Activated naive CD8-positive, alpha-beta T cell treated with anti-CD3 and anti-CD28 coated beads, Interleukin-2, amount 50 U/mL, for 16 hours (primary cell): ENCODE results near the gene RTN4.
"Not testable (repeated sequence)": the region's sequence is repeated elsewhere in the genome, so short reads cannot be mapped to it uniquely, and the experiment has no call there.

Experiments
- DNase-seq: peaks from one replicate; pipeline ENCODE4 v3.0.0-alpha.2; 2020; ENCODE audit warnings: low read depth, low spot score

RTN4 gene

GRCh38 chr2:55009277-55010060 lies 40.8 kb downstream of the RTN4 start:
- no peak for DNase-seq

- no peak for DNase-seq
Measured at GRCh38 chr2:55006306-55006705, 43.9 kb downstream of the RTN4 start.

GRCh38 chr2:55003706-55004639 lies 46.3 kb downstream of the RTN4 start:
- DNase-seq: no peak

GRCh38 chr2:55001716-55002115 lies 48.5 kb downstream of the RTN4 start:
- DNase-seq: no peak

GRCh38 chr2:55000341-55000740 lies 49.9 kb downstream of the RTN4 start:
- DNase-seq: no peak

- no peak for DNase-seq
Measured at GRCh38 chr2:54999182-54999581, 51.1 kb downstream of the RTN4 start.

- no peak for DNase-seq
Measured at GRCh38 chr2:54997826-54998225, 52.4 kb downstream of the RTN4 start.

- no peak for DNase-seq
Measured at GRCh38 chr2:54995553-54995952, 54.7 kb downstream of the RTN4 start.

- not testable (repeated sequence) for DNase-seq
Measured at GRCh38 chr2:54990694-54991093, 59.6 kb downstream of the RTN4 start.

GRCh38 chr2:54988612-54989011 lies 61.6 kb downstream of the RTN4 start:
- no peak for DNase-seq

- DNase-seq: no peak
Measured at GRCh38 chr2:54986264-54986663, 64.0 kb downstream of the RTN4 start.

- DNase-seq: no peak
Measured at GRCh38 chr2:54984476-54984875, 65.8 kb downstream of the RTN4 start.

- DNase-seq: no peak
Measured at GRCh38 chr2:54983345-54984220, 66.7 kb downstream of the RTN4 start.

GRCh38 chr2:54981385-54981784 lies 68.9 kb downstream of the RTN4 start:
- no peak for DNase-seq

- DNase-seq: no peak
Measured at GRCh38 chr2:54979321-54980044, 70.8 kb downstream of the RTN4 start.

GRCh38 chr2:54977149-54977548 lies 73.1 kb downstream of the RTN4 start:
- DNase-seq: no peak

GRCh38 chr2:54975598-54976492 lies 74.4 kb downstream of the RTN4 start:
- no peak for DNase-seq

GRCh38 chr2:54975175-54975574 lies 75.1 kb downstream of the RTN4 start:
- no peak for DNase-seq

GRCh38 chr2:54969940-54970338 lies 80.3 kb downstream of the RTN4 start:
- no peak for DNase-seq
